VCaP (cell line): ENCODE data around the gene RHOT2.

ENCODE experiments used
- H3K27ac ChIP-seq: fragments of 450-650 bp; 2 replicates; pipeline ENCODE4 v1.5.1; 2017
- TF ChIP-seq, protein P1 (sequence below): fragments of 450-650 bp; conservative IDR thresholded peaks from 2 replicates; pipeline ENCODE4 v1.5.1; 2017; ENCODE audit warnings: mild to moderate bottlenecking, moderate library complexity

RHOT2 gene

DNA sequence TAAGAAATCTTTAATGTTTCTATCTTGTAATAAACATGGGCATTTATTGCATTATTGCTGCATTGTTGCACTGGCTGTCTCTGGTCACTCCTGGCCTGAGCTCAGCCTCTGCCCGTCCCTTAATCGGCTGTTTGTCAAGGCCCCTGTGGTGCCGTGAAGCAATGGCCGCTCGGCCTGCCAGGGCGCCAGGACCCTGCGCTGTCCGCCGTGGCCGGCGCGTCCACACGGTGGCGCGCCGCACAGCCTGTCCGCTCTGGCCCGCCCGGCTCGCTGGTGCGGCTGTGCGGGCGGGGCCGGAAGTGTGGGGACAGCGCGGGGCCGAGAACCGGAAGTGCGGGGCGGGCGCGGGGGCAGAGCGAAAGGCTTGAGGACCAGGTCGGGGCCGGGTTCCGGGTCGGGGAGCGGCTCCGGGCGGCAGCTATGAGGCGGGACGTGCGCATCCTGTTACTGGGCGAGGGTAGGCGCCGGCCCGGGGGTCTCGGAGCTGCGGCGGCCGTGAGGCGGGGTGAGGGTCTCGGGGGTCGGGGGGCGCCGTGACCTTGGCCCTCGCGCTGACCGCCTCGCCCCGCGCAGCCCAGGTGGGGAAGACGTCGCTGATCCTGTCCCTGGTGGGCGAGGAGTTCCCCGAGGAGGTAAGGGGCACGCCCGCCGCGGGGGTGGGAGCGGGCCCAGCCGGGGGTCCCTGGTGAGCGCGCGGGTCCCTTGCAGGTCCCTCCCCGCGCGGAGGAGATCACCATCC is at the start of gene RHOT2:
RHOT2 (plus strand) TSS at position 353 of the 739 bp plus-strand sequence; CDS start at position 421, 68 bp downstream.
- TF ChIP-seq, protein P1, sequence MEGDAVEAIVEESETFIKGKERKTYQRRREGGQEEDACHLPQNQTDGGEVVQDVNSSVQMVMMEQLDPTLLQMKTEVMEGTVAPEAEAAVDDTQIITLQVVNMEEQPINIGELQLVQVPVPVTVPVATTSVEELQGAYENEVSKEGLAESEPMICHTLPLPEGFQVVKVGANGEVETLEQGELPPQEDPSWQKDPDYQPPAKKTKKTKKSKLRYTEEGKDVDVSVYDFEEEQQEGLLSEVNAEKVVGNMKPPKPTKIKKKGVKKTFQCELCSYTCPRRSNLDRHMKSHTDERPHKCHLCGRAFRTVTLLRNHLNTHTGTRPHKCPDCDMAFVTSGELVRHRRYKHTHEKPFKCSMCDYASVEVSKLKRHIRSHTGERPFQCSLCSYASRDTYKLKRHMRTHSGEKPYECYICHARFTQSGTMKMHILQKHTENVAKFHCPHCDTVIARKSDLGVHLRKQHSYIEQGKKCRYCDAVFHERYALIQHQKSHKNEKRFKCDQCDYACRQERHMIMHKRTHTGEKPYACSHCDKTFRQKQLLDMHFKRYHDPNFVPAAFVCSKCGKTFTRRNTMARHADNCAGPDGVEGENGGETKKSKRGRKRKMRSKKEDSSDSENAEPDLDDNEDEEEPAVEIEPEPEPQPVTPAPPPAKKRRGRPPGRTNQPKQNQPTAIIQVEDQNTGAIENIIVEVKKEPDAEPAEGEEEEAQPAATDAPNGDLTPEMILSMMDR, result peak; percentile 92
- H3K27ac ChIP-seq, result peak within 1 kb of the TSS; percentile 86

DNA sequence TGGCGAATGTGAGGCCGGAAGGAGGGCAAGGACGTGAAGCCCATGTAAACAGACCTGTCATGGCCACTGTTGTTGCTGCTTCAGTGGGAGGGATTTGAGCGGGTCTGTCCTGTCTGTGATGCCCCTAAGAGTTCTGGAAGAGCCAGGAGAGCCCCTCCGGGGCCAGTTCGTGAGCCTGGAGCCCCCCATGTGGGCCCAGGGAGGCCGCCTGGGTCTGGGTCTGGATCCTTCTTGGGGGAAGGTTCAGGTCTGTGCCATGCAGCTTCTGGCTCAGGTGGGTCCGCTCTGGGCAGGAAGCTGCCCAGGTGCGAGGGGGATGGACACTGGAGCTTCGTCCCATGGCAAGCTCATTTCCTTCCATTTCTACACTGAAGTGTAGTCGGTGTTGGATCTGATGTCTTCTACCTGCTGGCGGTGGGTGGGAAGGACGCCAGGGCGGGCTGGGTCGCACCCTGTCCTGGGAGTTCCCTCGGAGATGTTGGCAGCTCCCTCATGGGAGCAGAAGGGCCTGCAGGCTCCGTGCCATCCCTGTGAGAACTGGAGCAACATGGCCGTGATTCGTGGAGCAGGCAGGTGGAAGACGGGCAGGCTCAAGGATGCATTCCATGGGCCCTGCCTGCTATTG is 48.3 kb upstream of the RHOT2 start:
- H3K27ac ChIP-seq, result no peak overlapping the region
- TF ChIP-seq, protein P1, result no peak

DNA sequence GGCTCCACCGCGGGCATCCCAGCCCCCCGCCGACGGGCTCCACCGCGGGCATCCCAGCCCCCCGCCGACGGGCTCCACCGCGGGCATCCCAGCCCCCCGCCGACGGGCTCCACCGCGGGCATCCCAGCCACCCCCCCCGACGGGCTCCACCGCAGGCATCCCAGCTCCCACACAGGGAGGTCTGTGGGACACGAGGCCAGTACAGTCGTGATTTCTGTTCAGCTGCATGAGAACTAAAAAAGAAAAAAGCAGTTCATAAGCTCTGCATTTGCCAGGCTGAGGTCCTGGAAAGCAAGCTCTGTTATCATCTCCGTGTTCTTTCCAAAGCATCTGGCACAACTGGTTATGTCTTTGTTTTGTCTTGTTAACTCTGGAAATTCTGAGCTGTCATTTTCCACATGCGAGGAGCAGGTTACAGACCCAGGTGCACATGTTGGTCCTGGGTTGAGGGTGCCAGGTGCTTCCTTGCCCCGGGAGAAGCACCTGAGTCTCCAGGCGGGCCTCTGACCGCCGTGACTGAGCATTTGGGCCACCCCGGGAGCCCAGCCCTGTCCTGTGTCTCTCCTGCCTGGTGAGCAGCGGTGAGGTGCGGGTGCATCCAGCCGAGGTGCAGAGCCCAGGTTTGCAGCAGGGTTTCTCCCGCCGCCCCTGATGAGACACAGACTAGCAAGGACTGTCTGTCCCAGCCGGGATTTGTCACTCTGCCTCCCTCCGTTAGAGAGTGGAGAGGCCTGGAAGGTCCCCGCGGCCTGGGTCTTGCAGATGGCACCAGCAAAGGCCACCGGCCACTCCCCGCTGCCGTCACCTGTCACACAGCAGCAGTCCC is 47.0 kb upstream of the RHOT2 start:
- H3K27ac ChIP-seq, result no peak overlapping the region
- TF ChIP-seq, protein P1, result no peak

DNA sequence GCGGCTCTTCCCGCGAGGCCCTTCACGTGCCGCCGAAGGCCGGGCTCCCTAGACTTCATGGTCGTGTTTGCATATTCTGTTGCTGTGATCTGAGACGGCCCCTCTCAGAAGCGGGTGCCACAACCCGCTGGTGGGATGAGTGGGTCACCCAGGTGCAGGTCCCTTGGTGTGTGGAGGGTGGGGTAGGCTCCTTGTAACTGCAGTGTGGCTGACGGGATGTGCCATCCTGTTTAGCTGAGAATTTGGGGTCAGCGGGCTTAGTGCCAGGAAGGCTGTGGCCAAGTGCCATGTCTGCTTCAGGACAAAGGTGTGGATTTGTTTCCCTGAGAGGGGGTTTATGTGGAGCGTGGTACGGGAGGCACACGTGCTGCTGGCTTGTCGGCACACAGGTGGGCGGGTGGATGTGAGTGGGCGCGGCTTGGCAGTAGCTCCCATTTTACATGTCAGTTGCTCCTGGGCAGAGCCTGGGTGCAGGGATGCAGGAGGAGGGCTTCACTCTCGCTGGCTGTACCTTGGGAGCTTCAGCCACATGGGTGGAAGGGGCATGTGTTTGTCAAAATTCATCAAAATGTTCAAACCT is 46.3 kb upstream of the RHOT2 start:
- TF ChIP-seq, protein P1, result no peak
- no peak overlapping the region for H3K27ac ChIP-seq

DNA sequence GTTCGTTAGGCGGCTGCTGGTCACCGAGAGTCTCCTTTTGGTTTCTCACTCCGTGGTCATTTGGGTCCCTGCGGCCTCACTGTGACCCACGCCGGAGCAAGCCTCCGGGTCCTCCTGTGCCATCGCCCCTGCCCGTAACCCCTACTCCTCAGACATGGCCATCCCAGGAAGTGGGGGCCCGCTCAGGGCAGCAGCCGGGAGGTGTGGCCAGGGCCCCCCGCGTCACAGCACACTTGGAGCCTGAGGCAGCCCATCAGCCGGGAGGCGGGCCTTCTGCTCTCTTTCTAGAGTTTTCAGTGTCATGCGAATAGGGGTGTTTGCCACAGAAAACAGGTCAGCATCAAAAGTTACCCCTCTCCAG is 45.0 kb upstream of the RHOT2 start:
- TF ChIP-seq, protein P1, result no peak
- H3K27ac ChIP-seq, result no peak overlapping the region

DNA sequence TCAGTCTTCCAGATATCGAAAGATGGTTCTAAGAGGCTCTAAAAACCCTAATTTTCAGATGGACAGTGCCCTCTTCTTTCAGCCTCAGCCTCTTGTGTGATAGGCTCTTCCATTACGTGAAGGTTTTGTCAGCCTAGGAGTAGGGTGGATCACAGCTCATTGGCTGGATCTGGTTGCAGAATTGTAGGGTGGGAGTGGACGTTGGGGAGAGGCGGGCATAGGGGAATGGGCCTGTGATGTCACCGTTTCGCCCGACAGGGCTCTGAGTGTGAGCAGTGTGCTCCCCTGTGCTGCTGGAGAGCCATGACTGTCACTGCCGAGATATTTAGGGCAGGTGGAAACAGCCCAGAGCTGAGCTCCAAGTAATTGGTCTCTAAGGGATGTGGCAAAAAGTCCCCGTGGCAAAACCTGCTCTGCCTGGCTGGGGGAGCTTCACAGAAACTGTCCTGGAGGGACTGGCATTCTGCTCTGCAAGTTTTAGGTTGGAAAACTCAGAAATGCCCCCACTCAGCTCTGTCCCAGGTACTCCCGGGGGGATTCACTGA is 43.3 kb upstream of the RHOT2 start:
- TF ChIP-seq, protein P1, result no peak
- no peak overlapping the region for H3K27ac ChIP-seq
